Liver (tissue), 9 donors: ENCODE results near the gene FRMD1. TPM values are rescaled to one million over a fixed set of nuclear protein-coding genes. Genes with fewer than 3 reads are reported as not detected.

ENCODE experiments used
- DNase-seq: peaks from one replicate; pipeline ENCODE4 v3.0.0-alpha.2; 2017; ENCODE audit warnings: low spot score
- H3K27ac ChIP-seq, 2 donors: one replicate each; pipeline ENCODE4 v1.7.0; 2013; ENCODE audit warnings: inconsistent platforms in 2 of 2, low read length in 2 of 2, control low read depth in 1 of 2, low read depth in 1 of 2, mild to moderate bottlenecking in 1 of 2
- H3K27me3 ChIP-seq, 4 donors: one replicate each; pipeline versions ENCODE4 v1.6.1 to v1.7.0; 2013; ENCODE audit warnings: low read length in 3 of 4, inconsistent platforms in 1 of 4, mild to moderate bottlenecking in 1 of 4, moderate library complexity in 1 of 4; ENCODE audit not compliant: control insufficient read depth in 4 of 4, insufficient read depth in 4 of 4
- H3K36me3 ChIP-seq, 4 donors: one replicate each; pipeline versions ENCODE4 v1.6.1 to v1.7.0; 2013; ENCODE audit warnings: low read length in 3 of 4, mild to moderate bottlenecking in 3 of 4, low read depth in 1 of 4, moderate library complexity in 1 of 4; ENCODE audit not compliant: control insufficient read depth in 4 of 4, insufficient read depth in 3 of 4
- H3K4me1 ChIP-seq, 4 donors: one replicate each; pipeline versions ENCODE4 v1.6.1 to v1.7.0; 2013; ENCODE audit warnings: low read length in 3 of 4, mild to moderate bottlenecking in 3 of 4, moderate library complexity in 1 of 4; ENCODE audit not compliant: control insufficient read depth in 4 of 4, insufficient read depth in 4 of 4
- H3K4me3 ChIP-seq, 3 donors: one replicate each; pipeline versions ENCODE4 v1.6.1 to v1.7.0; 2013; ENCODE audit warnings: low read length in 3 of 3, control low read depth in 1 of 3, low read depth in 1 of 3, mild to moderate bottlenecking in 1 of 3
- H3K9ac ChIP-seq, 2 donors: one replicate each; pipeline ENCODE4 v1.7.0; 2013; ENCODE audit warnings: low read length in 2 of 2, mild to moderate bottlenecking in 2 of 2, moderate library complexity in 2 of 2, control low read depth in 1 of 2, low read depth in 1 of 2
- H3K9me3 ChIP-seq, 4 donors: one replicate each; pipeline versions ENCODE4 v1.6.1 to v1.7.0; 2013; ENCODE audit warnings: low read length in 3 of 4; ENCODE audit not compliant: control insufficient read depth in 4 of 4
- ATF3 ChIP-seq: IDR thresholded peaks from 2 replicates; pipeline ENCODE4 v1.6.1; 2016; ENCODE audit warnings: antibody characterized with exemption
- CTCF ChIP-seq: fragments of 150-350 bp; IDR thresholded peaks from 2 replicates; pipeline ENCODE4 v1.5.1; 2017; ENCODE audit warnings: improper control_type of control experiment, low read depth, low read length; ENCODE audit not compliant: missing input control
- EGR1 ChIP-seq, 2 donors: IDR thresholded peaks; 2 replicates each; pipeline ENCODE4 v1.6.1; 2016 to 2018; ENCODE audit warnings: antibody characterized with exemption in 2 of 2, low read depth in 2 of 2
- FOXA2 ChIP-seq: IDR thresholded peaks from 2 replicates; pipeline ENCODE4 v1.6.1; 2016; ENCODE audit warnings: antibody characterized with exemption
- GABPA ChIP-seq, 2 donors: IDR thresholded peaks in 1 of 2; conservative IDR thresholded peaks in 1 of 2; 2 replicates each; pipeline ENCODE4 v1.6.1; 2016; ENCODE audit warnings: antibody characterized with exemption in 2 of 2, mild to moderate bottlenecking in 1 of 2, moderate library complexity in 1 of 2
- HNF4A ChIP-seq, 2 donors: conservative IDR thresholded peaks; 2 replicates each; pipeline ENCODE4 v1.6.1; 2016; ENCODE audit warnings: antibody characterized with exemption in 2 of 2, mild to moderate bottlenecking in 2 of 2
- HNF4G ChIP-seq: IDR thresholded peaks from 2 replicates; pipeline ENCODE4 v1.6.1; 2016; ENCODE audit warnings: antibody characterized with exemption
- MAX ChIP-seq: IDR thresholded peaks from 2 replicates; pipeline ENCODE4 v1.6.1; 2016; ENCODE audit warnings: antibody characterized with exemption
- NR2F2 ChIP-seq: IDR thresholded peaks from 2 replicates; pipeline ENCODE4 v1.6.1; 2016; ENCODE audit warnings: antibody characterized with exemption
- RAD21 ChIP-seq, 2 donors: IDR thresholded peaks; 2 replicates each; pipeline ENCODE4 v1.6.1; 2016; ENCODE audit warnings: antibody characterized with exemption in 2 of 2, mild to moderate bottlenecking in 2 of 2
- REST ChIP-seq: IDR thresholded peaks from 2 replicates; pipeline ENCODE4 v1.6.1; 2016; ENCODE audit warnings: antibody characterized with exemption, mild to moderate bottlenecking
- RXRA ChIP-seq, 2 donors: IDR thresholded peaks; 2 replicates each; pipeline ENCODE4 v1.6.1; 2017 to 2018; ENCODE audit warnings: antibody characterized with exemption in 2 of 2, mild to moderate bottlenecking in 1 of 2
- SP1 ChIP-seq: IDR thresholded peaks from 2 replicates; pipeline ENCODE4 v1.6.1; 2018; ENCODE audit warnings: antibody characterized with exemption, mild to moderate bottlenecking
- TAF1 ChIP-seq: conservative IDR thresholded peaks from 2 replicates; pipeline ENCODE4 v1.6.1; 2016; ENCODE audit warnings: antibody characterized with exemption, mild to moderate bottlenecking
- YY1 ChIP-seq: IDR thresholded peaks from 2 replicates; pipeline ENCODE4 v1.6.1; 2016; ENCODE audit warnings: antibody characterized with exemption, mild to moderate bottlenecking
- WGBS: extraction: QIAGEN DNeasy Blood & Tissue Kit; methylation state at CpG from one replicate; pipeline ENCODE4 v1.1.7; 2013; 5-methylcytosine and 5-hydroxymethylcytosine counted together
- polyA plus RNA-seq, 2 donors: library from polyadenylated mRNA; stranded (reverse) in 1 of 2; unstranded in 1 of 2; fragments of 200-250 nt in 1 of 2; fragments of >200 nt in 1 of 2; fragmentation: Nextera tagmentation in 1 of 2; extraction: Ambion mirVana in 1 of 2; gene quantifications; one replicate each; pipeline versions ENCODE4 v1.2.1 to v1.2.3, GENCODE V29; 2013 to 2015
- total RNA-seq, 2 donors: library from RNA; depleted of rRNA; stranded (reverse); fragments of >200 nt; gene quantifications; one replicate each; pipeline ENCODE4 v1.2.3, GENCODE V29; 2014
- donor health status: healthy.
- donor health status: healthy.
- donor health status: healthy.
- donor health status: healthy.
- donor health status: healthy.

FRMD1 gene
- total and polyA plus RNA-seq, 4 donors = 0.04 to 0.17 (median 0.12) TPM

- peaks cover under 1 to 11% (median 4%) of the 10 kb centered on the region in 4 donors for H3K4me1 ChIP-seq
- no peaks in the 10 kb centered on the region for H3K27me3 ChIP-seq
- H3K27ac ChIP-seq = no peak overlapping the region
- peaks cover 2 to 16% (median 7%) of the 10 kb centered on the region in 4 donors for H3K9me3 ChIP-seq
- no peak for TF ChIP-seq REST
- TF ChIP-seq NR2F2 = no peak
- TF ChIP-seq YY1 = no peak
- no peak for TF ChIP-seq ATF3
- TF ChIP-seq TAF1 = no peak
- no peak for TF ChIP-seq MAX
- no peak for TF ChIP-seq EGR1 (IDR thresholded peaks at IDR 0.05; ENCODE audit: low read depth in 2 of 2)
- no peak for TF ChIP-seq GABPA (IDR thresholded peaks at IDR 0.05 in 1 of 2, conservative IDR thresholded peaks at IDR 0.05 in 1 of 2)
- no peak for TF ChIP-seq CTCF
- no peak for TF ChIP-seq HNF4A (conservative IDR thresholded peaks at IDR 0.05)
- DNase-seq = peak; percentile 19
- H3K36me3 ChIP-seq = no peaks in the 10 kb centered on the region
- H3K9ac ChIP-seq = no peak overlapping the region
- WGBS = 95% methylated on average over 13 of the region's 13 CpGs
- peak overlapping the region in 1 of 3 donors; percentile 39 for H3K4me3 ChIP-seq
Observed at GRCh38 chr6:168012431-168013249, 66.4 kb downstream of the FRMD1 start.

- H3K4me3 ChIP-seq = no peak overlapping the region
- no peaks in the 10 kb centered on the region for H3K27me3 ChIP-seq
- H3K36me3 ChIP-seq = no peaks in the 10 kb centered on the region
- no peak for DNase-seq
- H3K9me3 ChIP-seq = peaks cover 2 to 16% (median 7%) of the 10 kb centered on the region in 4 donors
- WGBS = 83% methylated on average over 1 of the region's 1 CpG
- no peak overlapping the region for H3K9ac ChIP-seq
- no peak overlapping the region for H3K27ac ChIP-seq
- H3K4me1 ChIP-seq = peaks cover 0 to 11% (median 0%) of the 10 kb centered on the region in 4 donors
- TF ChIP-seq REST (no peak), RXRA (IDR thresholded peaks at IDR 0.05) (no peak), TAF1 (no peak), SP1 (no peak), CTCF (no peak), RAD21 (IDR thresholded peaks at IDR 0.05) (no peak), NR2F2 (no peak), HNF4G (no peak), GABPA (IDR thresholded peaks at IDR 0.05 in 1 of 2, conservative IDR thresholded peaks at IDR 0.05 in 1 of 2) (no peak), MAX (no peak), FOXA2 (no peak), YY1 (no peak)
Observed at GRCh38 chr6:168011291-168011690, 67.7 kb downstream of the FRMD1 start.
